IMR-90 (cell line): ENCODE data around the gene FASTKD1. TPM values are rescaled to one million over a fixed set of nuclear protein-coding genes. Genes with fewer than 3 reads are reported as not detected.

Source experiments
- ATAC-seq: fragments of 200-7000 bp; cut with Tn5 transposase; 2 replicates; pipeline ENCODE4 v1.9.1; 2020; ENCODE audit warnings: low read depth, mild to moderate bottlenecking, moderate library complexity
- BruUV-seq: library from RNA; stranded (reverse); fragments of 400-500 nt; replicated peaks from 2 replicates; lab custom pipeline; 2021; lab: Mats Ljungman, UMichigan
- CTCF ChIA-PET: fragments of 300-600 bp; formaldehyde crosslinking; extraction: SDS; loops from one replicate; lab custom pipeline; 2021; ENCODE audit warnings: antibody characterized with exemption; lab: Yijun Ruan, JAX
- POLR2A ChIA-PET: fragments of 300-600 bp; sonication (Branson Sonifier 250); formaldehyde crosslinking; loops from one replicate; lab custom pipeline; 2022; ENCODE audit warnings: antibody characterized with exemption; ENCODE audit not compliant: unreplicated experiment; lab: Charles Lee
- DNase-seq: peaks from one replicate; pipeline ENCODE4 v3.0.0; 2013
- H2AFZ ChIP-seq: replicated peaks from 2 replicates; pipeline ENCODE3; 2013; ENCODE audit warnings: low read length, mild to moderate bottlenecking; ENCODE audit not compliant: poor library complexity
- H2AK5ac ChIP-seq: 2 replicates; pipeline ENCODE4 v1.6.1; 2013; ENCODE audit warnings: low read depth, low read length, inconsistent platforms
- H2AK9ac ChIP-seq: replicated peaks from 2 replicates; pipeline ENCODE3; 2013; ENCODE audit warnings: mild to moderate bottlenecking, low read depth, low read length, moderate library complexity; ENCODE audit not compliant: poor library complexity
- H2BK120ac ChIP-seq: 2 replicates; pipeline ENCODE4 v1.6.1; 2013; ENCODE audit warnings: low read depth, low read length, inconsistent platforms
- H2BK15ac ChIP-seq: 3 replicates; pipeline ENCODE4 v1.6.1; 2013; ENCODE audit warnings: low read depth, low read length, inconsistent platforms
- H2BK20ac ChIP-seq: 2 replicates; pipeline ENCODE4 v1.6.1; 2013; ENCODE audit warnings: low read depth, mild to moderate bottlenecking, inconsistent platforms, low read length, moderate library complexity
- H2BK5ac ChIP-seq: 2 replicates; pipeline ENCODE4 v1.6.1; 2013; ENCODE audit warnings: mild to moderate bottlenecking, low read depth, low read length, inconsistent platforms; ENCODE audit not compliant: poor library complexity, severe bottlenecking
- H3K14ac ChIP-seq: replicated peaks from 2 replicates; pipeline ENCODE4 v1.6.1; 2013; ENCODE audit warnings: low read depth, low read length, inconsistent platforms
- H3K18ac ChIP-seq: 2 replicates; pipeline ENCODE4 v1.6.1; 2013; ENCODE audit warnings: low read depth, low read length, control low read depth
- H3K23ac ChIP-seq: 2 replicates; pipeline ENCODE4 v1.6.1; 2013; ENCODE audit warnings: low read depth, low read length, inconsistent platforms
- H3K27ac ChIP-seq: 2 replicates; pipeline ENCODE4 v1.5.1; 2013; ENCODE audit warnings: mild to moderate bottlenecking, control low read depth, low read length; ENCODE audit not compliant: insufficient read depth
- H3K27me3 ChIP-seq: 2 replicates; pipeline ENCODE4 v1.6.1; 2013; ENCODE audit warnings: low read length; ENCODE audit not compliant: control insufficient read depth, insufficient read depth
- H3K36me3 ChIP-seq: 2 replicates; pipeline ENCODE4 v1.6.1; 2013; ENCODE audit warnings: low read length, mixed read lengths; ENCODE audit not compliant: control insufficient read depth, insufficient read depth
- H3K4ac ChIP-seq: 2 replicates; pipeline ENCODE4 v1.6.1; 2013; ENCODE audit warnings: low read depth, low read length, inconsistent platforms
- H3K4me1 ChIP-seq: 2 replicates; pipeline ENCODE4 v1.6.1; 2013; ENCODE audit warnings: low read length, mixed read lengths; ENCODE audit not compliant: control insufficient read depth, insufficient read depth
- H3K4me2 ChIP-seq: 2 replicates; pipeline ENCODE4 v1.6.1; 2013; ENCODE audit warnings: low read depth, mild to moderate bottlenecking, control low read depth, low read length, moderate library complexity
- H3K4me3 ChIP-seq: 2 replicates; pipeline ENCODE4 v1.5.1; 2013; ENCODE audit warnings: low read depth, mild to moderate bottlenecking, control low read depth, low read length, moderate library complexity; ENCODE audit not compliant: insufficient read depth
- H3K56ac ChIP-seq: 2 replicates; pipeline ENCODE4 v1.6.1; 2013; ENCODE audit warnings: low read length, inconsistent platforms; ENCODE audit not compliant: insufficient read depth; ENCODE audit errors: extremely low read depth
- H3K79me1 ChIP-seq, 2 experiments: 2 replicates each; pipeline ENCODE4 v1.6.1; 2013; ENCODE audit warnings: low read length in 2 of 2, inconsistent platforms in 1 of 2, low read depth in 1 of 2
- H3K9ac ChIP-seq: 2 replicates; pipeline ENCODE4 v1.6.1; 2013; ENCODE audit warnings: low read depth, low read length, control low read depth
- H3K9me1 ChIP-seq: 2 replicates; pipeline ENCODE4 v1.6.1; 2013; ENCODE audit warnings: low read length, inconsistent platforms; ENCODE audit not compliant: insufficient read depth
- H3K9me3 ChIP-seq: 2 replicates; pipeline ENCODE4 v1.6.1; 2013; ENCODE audit warnings: low read length; ENCODE audit not compliant: control insufficient read depth, insufficient read depth
- H4K20me1 ChIP-seq: 2 replicates; pipeline ENCODE4 v1.6.1; 2013; ENCODE audit warnings: low read length, inconsistent platforms; ENCODE audit not compliant: insufficient read depth
- H4K5ac ChIP-seq: 2 replicates; pipeline ENCODE4 v1.6.1; 2013; ENCODE audit warnings: mild to moderate bottlenecking, low read depth, low read length, control low read depth
- H4K8ac ChIP-seq, 2 experiments: 2 replicates each; pipeline ENCODE4 v1.6.1; 2013; ENCODE audit warnings: low read depth in 2 of 2, low read length in 2 of 2, control low read depth in 1 of 2, inconsistent platforms in 1 of 2
- H4K91ac ChIP-seq: 2 replicates; pipeline ENCODE4 v1.6.1; 2013; ENCODE audit warnings: low read depth, low read length, inconsistent platforms; ENCODE audit not compliant: insufficient read depth
- BHLHE40 ChIP-seq: fragments of 150-350 bp; IDR thresholded peaks from 2 replicates; pipeline ENCODE4 v1.6.1; 2016; ENCODE audit warnings: mild to moderate bottlenecking, low read depth, low read length
- CEBPB ChIP-seq: IDR thresholded peaks from 2 replicates; pipeline ENCODE4 v1.6.1; 2012; ENCODE audit warnings: low read depth, low read length, improper control_type of control experiment
- CHD1 ChIP-seq: IDR thresholded peaks from 2 replicates; pipeline ENCODE4 v1.6.1; 2012; ENCODE audit warnings: low read depth, low read length, improper control_type of control experiment
- CTCF ChIP-seq: conservative IDR thresholded peaks from 2 replicates; pipeline ENCODE4 v1.5.1; 2012; ENCODE audit warnings: mild to moderate bottlenecking, low read depth, low read length, improper control_type of control experiment
- ELK1 ChIP-seq: fragments of 150-350 bp; IDR thresholded peaks from 2 replicates; pipeline ENCODE4 v1.6.1; 2016; ENCODE audit warnings: low read depth, mild to moderate bottlenecking, low read length, moderate library complexity, borderline replicate concordance
- FOS ChIP-seq: fragments of 150-350 bp; IDR thresholded peaks from 2 replicates; pipeline ENCODE4 v1.6.1; 2016; ENCODE audit warnings: low read depth, low read length
- MAFK ChIP-seq: IDR thresholded peaks from 2 replicates; pipeline ENCODE4 v1.6.1; 2012; ENCODE audit warnings: low read depth, low read length, improper control_type of control experiment
- MAZ ChIP-seq: IDR thresholded peaks from 2 replicates; pipeline ENCODE4 v1.6.1; 2012; ENCODE audit warnings: low read depth, mild to moderate bottlenecking, low read length, improper control_type of control experiment, moderate library complexity, borderline replicate concordance
- MXI1 ChIP-seq: IDR thresholded peaks from 2 replicates; pipeline ENCODE4 v1.6.1; 2012; ENCODE audit warnings: low read depth, mild to moderate bottlenecking, low read length, moderate library complexity, borderline replicate concordance
- NFE2L2 ChIP-seq: fragments of 150-350 bp; IDR thresholded peaks from 2 replicates; pipeline ENCODE4 v1.6.1; 2016; ENCODE audit warnings: low read depth, mild to moderate bottlenecking, low read length
- POLR2A ChIP-seq: IDR thresholded peaks from 2 replicates; pipeline ENCODE4 v1.6.1; 2012; ENCODE audit warnings: mild to moderate bottlenecking, low read depth, low read length
- RAD21 ChIP-seq: IDR thresholded peaks from 2 replicates; pipeline ENCODE4 v1.6.1; 2012; ENCODE audit warnings: low read length, improper control_type of control experiment
- RCOR1 ChIP-seq: IDR thresholded peaks from 2 replicates; pipeline ENCODE4 v1.6.1; 2012; ENCODE audit warnings: mild to moderate bottlenecking, low read length, improper control_type of control experiment; ENCODE audit not compliant: insufficient replicate concordance
- RFX5 ChIP-seq: IDR thresholded peaks from 2 replicates; pipeline ENCODE4 v1.8.0; 2012; ENCODE audit warnings: low read depth, mild to moderate bottlenecking, low read length, moderate library complexity
- SMC3 ChIP-seq: fragments of 150-350 bp; IDR thresholded peaks from 2 replicates; pipeline ENCODE4 v1.6.1; 2016; ENCODE audit warnings: low read depth, mild to moderate bottlenecking, antibody characterized with exemption, low read length, moderate library complexity
- USF2 ChIP-seq: fragments of 150-350 bp; IDR thresholded peaks from 2 replicates; pipeline ENCODE4 v1.6.1; 2017; ENCODE audit warnings: mild to moderate bottlenecking, antibody characterized with exemption, low read length, low read depth
- WGBS, 2 experiments: methylation state at CpG; one replicate each; pipeline versions ENCODE4 v1.1.5 to v1.1.7; 2013; ENCODE audit warnings: missing lambda C conversion rate in 2 of 2; ENCODE audit not compliant: insufficient read length in 1 of 2; ENCODE audit errors: extremely low coverage in 2 of 2; 5-methylcytosine and 5-hydroxymethylcytosine counted together
- dilution Hi-C: fragments of 300-500 bp; cut with HindIII; formaldehyde crosslinking; loops from one replicate; pipeline ENCODE4 v1.14.3; 2018; ENCODE audit warnings: low sequenced_read_pairs; ENCODE audit not compliant: unreplicated experiment
- in situ Hi-C: fragments of 300-500 bp; cut with MboI; formaldehyde crosslinking; loops from 3 replicates; pipeline ENCODE4 v1.14.3; 2019; ENCODE audit warnings: low sequenced_read_pairs, inconsistent platforms, mixed read lengths
- intact Hi-C: fragments of 100-400 bp; cut with micrococcal nuclease; formaldehyde crosslinking; loops from 2 replicates; pipeline ENCODE4 v1.10.0; 2022
- polyA plus RNA-seq, 3 experiments: library from polyadenylated mRNA; depleted of rRNA; stranded (reverse); fragments of >200 nt; gene quantifications; 2 replicates each; pipeline ENCODE4 v1.2.3, GENCODE V29; 2012; ENCODE audit warnings: low replicate concordance in 1 of 3
- total RNA-seq: library from RNA; depleted of rRNA; stranded (reverse); fragments of >200 nt; gene quantifications from 2 replicates; pipeline ENCODE4 v1.2.3, GENCODE V29; 2012

The FASTKD1 gene
- total and polyA plus RNA-seq, 2 of the 4 experiments (the other 2 are of a cell fraction): 11.4 to 11.5 TPM

DNA sequence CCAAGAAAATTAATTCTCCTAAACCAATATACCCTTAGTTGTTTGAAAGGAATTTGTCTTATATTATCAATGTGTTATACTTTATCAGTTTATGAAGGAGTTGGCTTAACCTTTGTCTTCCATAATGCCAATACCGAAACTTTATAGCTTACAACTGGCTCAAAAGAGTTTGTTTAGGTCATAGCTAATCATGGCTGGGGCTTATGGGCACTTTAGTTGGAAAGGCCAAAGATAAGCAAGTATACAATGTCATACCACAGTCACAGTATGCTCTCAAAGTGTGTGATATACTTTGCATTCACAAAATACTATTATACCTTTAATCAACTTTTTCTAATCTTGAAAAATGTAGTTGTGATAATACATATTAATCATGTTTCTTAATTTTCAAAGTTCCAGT lies 61.8 kb downstream of the FASTKD1 start:
- H3K4me2 ChIP-seq: no peak overlapping the region
- H3K4me3 ChIP-seq: no peak overlapping the region
- no peak overlapping the region for H2BK120ac ChIP-seq
- no peak overlapping the region for H2BK20ac ChIP-seq
- no peak overlapping the region for H4K91ac ChIP-seq
- 0 out of 2 replicates have a peak, but pooled peaks cover 3% of the 10 kb centered on the region for H3K9me3 ChIP-seq
- ChIA-PET CTCF (no interaction called here), POLR2A (no interaction called here)
- intact Hi-C loops (no loop called here), dilution Hi-C loops (no loop called here), in situ Hi-C loops (no loop called here)
- no peak overlapping the region for H3K23ac ChIP-seq
- WGBS, 2 experiments: no CpG with 5 or more reads among the region's 1 CpG
- H2AK9ac ChIP-seq: no peak overlapping the region
- no peak overlapping the region for H2AFZ ChIP-seq
- H2BK5ac ChIP-seq: no peak overlapping the region
- no TSS peak for BruUV-seq
- no peaks in the 10 kb centered on the region for H3K36me3 ChIP-seq
- H3K27ac ChIP-seq: no peak overlapping the region
- H3K9me1 ChIP-seq: peaks cover 5% of the 10 kb centered on the region; the same call in 1 of the 2 replicates
- H4K5ac ChIP-seq: no peak overlapping the region
- H3K79me1 ChIP-seq: no peaks in the 10 kb centered on the region
- H4K8ac ChIP-seq: no peak overlapping the region
- H2BK15ac ChIP-seq: no peak overlapping the region; the same call in 2 of the 3 replicates
- no peak overlapping the region for H3K4ac ChIP-seq
- H3K56ac ChIP-seq: no peak overlapping the region
- no peak for TF ChIP-seq USF2
- TF ChIP-seq CHD1: no peak
- no peak for TF ChIP-seq NFE2L2
- TF ChIP-seq CTCF: no peak
- no peak for TF ChIP-seq RFX5
- TF ChIP-seq ELK1: no peak
- no peak for TF ChIP-seq FOS
- no peak for TF ChIP-seq POLR2A
- TF ChIP-seq RCOR1: no peak
- no peak for TF ChIP-seq MAFK
- no peak for TF ChIP-seq SMC3
- no peak for TF ChIP-seq MXI1
- TF ChIP-seq CEBPB: no peak
- TF ChIP-seq RAD21: no peak
- no peak for TF ChIP-seq BHLHE40
- TF ChIP-seq MAZ: no peak
- H3K4me1 ChIP-seq: peaks cover 2% of the 10 kb centered on the region; the same call in 1 of the 2 replicates
- H3K14ac ChIP-seq: no peak overlapping the region
- ATAC-seq (no peak), DNase-seq (no peak)
- no peaks in the 10 kb centered on the region for H3K27me3 ChIP-seq
- no peak overlapping the region for H3K18ac ChIP-seq
- H2AK5ac ChIP-seq: no peak overlapping the region
- no peaks in the 10 kb centered on the region for H4K20me1 ChIP-seq
- H3K9ac ChIP-seq: no peak overlapping the region
